GM21619 (cell line): Measurements from ENCODE around the gene MAST3.

Experiments used
- ATAC-seq: cut with Tn5 transposase; IDR thresholded peaks from one replicate; pipeline ENCODE4 v1.9.1; 2021; ENCODE audit not compliant: unreplicated experiment

Gene MAST3

DNA sequence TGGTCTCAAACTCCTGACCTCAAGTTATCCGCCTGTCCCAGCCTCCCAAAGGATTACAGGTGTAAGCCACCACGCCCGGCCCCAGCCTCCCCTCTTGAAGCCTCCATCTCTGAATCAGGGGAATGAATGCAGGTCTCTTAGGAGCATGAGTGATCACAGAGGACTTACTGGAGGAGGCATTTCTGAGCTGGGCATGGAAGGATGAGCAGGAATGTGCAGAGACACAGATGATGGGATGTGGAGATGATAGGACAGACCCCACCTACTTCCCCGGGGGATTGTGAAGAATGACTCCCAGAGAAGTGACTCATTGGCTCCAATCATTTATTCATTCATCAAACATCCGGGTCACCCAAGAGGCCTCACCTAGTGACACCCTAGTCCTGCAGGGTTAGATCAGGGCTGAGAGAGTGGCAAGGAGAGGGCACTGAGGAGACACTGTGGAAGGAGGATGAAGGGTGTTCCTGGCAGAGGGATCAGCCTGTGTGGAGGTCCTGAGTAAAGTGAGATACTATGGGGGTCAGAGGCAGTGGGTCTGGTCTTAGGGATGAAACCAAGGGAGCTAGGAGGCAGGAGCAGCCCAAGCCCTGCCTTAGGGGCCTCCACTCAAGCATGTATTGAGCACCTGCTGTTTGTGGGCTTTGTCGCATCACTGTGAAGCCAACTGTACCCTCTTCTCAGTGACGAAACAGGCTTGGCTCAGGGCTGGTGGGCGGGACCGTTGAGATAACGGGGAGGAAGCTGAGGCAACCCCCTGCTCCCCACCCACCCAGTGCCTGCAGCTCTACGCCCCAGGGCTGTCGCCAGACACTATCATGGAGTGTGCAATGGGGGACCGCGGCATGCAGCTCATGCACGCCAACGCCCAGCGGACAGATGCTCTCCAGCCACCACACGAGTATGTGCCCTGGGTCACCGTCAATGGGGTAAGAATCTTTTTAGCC, 79.1 kb downstream of the MAST3 start:
- ATAC-seq, result no peak

DNA sequence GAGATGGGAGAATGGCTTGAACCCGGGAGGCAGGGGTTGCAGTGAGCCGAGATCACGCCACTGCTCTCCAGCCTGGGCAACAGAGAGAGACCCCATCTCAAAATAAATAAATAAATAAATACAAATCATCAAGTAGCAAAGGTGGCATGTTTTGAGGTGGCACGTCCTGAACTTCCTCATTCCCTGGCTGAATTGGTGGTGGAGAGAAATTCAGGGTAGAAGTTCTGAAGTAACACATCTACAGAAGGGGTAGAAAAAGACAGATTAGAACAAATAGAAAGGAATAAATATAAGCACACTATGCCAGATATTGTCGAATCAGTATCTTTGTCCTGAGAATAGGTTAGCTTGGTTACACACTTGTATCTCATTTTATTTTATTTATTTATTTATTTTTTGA, 82.4 kb downstream of the MAST3 start:
- ATAC-seq, result no peak

DNA sequence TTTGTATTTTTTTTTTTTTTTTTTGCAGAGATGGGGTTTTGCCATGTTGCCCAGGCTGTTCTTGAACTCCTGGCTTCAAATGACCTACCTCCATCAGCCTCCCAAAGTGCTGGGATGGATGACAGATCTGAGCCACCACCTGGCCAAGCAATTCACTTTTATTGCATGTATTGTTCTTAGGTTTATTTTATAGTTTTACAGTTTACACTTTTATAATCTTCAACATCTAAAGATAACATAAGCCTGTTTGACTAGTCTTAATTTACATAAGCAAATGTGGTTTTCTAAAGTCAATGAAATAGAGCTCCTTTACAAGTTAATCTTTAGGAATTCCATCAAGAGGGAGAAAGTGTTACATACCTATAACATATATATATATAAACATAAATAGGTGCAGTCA, 86.0 kb downstream of the MAST3 start:
- ATAC-seq, result no peak

DNA sequence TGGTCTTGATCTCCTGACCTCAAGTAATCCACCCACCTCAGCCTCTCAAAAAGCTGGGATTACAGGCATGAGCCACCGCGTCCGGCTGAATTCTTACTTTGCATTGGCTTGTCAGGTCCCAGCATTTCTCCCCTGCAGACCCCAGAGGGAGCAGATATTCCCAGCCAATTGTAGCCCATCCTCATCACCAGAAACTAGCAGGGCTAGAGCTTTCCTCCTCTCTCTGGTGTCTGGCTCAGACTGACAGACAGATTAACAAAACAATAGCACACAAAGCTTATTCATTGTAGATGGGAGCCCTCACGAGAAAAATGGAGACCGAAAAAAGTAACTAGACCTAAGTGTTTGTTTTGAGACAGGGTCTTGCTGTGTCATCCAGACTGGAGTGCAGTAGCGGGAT, 88.0 kb downstream of the MAST3 start:
- ATAC-seq, result no peak

- ATAC-seq, result no peak
These were observed 92.7 kb downstream of the MAST3 start for GRCh38 chr19:18190278-18190677.

- no peak for ATAC-seq
These were observed 94.1 kb downstream of the MAST3 start for GRCh38 chr19:18191640-18192062.

DNA sequence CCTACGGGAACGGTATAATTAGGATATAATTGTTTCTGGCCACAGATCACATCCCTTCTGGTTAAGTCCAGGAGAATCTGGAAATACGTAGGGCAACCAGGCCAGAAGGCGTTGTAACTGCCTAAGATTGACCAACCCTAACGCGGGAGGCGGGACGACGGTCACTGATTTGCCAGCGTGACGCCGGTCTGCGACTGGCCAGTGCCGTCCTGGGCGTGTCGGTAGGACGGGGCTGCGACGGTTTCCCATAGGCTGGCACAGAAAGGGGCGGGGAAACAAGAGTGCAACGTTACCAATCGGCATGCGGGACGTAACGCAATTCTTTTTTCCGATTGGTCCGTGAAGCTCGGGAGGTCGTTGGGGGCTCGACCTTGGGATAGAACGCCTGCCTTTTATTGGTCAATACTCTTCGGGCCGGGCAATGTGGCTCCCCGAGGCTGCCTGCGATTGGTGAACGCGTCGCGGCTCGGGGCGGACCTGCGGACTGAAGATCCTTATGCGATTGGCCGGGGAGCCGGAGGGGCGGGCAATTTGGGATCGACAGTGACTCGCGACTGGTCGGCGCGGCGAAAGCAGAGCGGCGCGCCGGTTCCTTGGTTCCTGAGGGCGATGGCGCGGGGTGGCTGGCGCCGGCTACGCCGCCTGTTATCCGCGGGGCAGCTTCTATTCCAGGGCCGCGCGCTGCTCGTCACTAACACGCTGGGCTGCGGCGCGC, 95.3 kb downstream of the MAST3 start, which contains the start of gene MPV17L2:
TSS of gene MPV17L2 (plus strand) at position 546 of the 715 bp plus-strand sequence. CDS start at position 610, 64 bp downstream.
- peak; percentile 76 for ATAC-seq

DNA sequence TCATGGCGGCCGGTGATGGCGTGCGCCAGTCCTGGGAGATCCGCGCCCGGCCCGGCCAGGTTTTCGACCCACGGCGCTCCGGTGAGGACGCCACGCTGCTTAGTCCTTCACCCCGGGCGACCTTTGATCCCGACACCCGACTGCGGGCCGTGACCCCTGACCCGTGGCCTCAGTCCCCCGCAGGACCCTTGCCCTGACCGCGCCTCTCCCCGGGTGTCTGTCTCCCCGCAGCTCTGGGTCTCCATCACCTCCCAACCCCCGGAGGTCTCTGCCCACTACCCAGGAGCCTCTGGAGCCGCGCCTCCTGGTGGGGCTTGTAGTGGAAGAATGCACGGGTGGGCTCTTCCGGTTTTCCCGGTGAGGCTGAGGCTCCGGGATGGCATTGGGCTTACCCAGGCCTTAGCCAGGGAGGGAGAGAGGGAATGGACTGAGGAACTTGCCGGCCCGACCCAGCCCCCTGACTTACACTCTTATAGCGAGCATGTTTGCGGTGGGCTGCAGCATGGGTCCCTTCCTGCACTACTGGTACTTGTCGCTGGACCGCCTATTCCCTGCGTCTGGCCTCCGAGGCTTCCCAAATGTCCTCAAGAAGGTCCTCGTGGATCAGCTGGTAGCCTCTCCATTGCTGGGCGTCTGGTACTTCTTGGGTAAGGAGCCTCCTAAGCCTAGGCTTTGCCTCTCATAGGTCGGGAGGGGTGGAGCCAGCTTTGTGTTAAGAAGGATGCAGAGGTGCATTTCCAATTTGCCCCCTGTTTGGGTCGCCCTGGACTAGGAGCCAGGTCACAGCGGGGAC, 96.0 kb downstream of the MAST3 start:
- no peak for ATAC-seq

DNA sequence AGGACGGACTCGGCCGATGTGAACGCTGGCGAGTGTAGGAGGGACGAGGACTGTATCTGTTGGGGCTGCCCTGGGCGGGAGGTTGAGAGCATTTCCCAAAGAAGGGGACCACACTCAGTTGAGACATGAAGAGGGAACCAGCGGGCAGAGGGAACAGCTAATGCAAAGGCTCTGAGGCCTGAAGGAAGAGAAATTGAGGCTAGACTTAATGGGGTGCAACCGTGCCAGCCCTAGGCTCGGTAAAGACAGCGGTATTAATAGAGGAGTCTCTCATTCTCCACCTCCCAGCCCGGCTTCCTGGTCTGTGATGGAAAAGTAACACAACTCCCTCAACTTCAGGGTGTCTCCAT, 96.6 kb downstream of the MAST3 start:
- ATAC-seq, result no peak

GRCh38 chr19:18194554-18195238, 97.1 kb downstream of the MAST3 start:
- ATAC-seq, result no peak

DNA sequence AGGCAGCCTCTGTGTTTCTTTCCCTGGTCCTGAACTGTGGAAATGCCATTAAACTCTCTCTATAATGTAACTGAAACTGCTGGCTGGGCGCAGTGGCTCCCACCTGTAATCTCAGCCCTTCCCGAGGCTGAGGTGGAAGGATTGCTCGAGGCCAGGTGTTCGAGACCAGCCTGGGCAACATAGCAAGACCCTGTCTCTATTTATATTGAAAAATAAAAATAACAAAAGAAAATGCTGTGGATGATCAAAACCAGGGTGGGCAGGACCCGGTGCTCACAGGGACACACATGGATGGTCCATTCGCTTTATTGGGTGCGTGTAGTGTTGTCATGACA, 98.9 kb downstream of the MAST3 start:
- ATAC-seq, result no peak

- no peak for ATAC-seq
These were observed 99.7 kb downstream of the MAST3 start for GRCh38 chr19:18197306-18197705.

DNA sequence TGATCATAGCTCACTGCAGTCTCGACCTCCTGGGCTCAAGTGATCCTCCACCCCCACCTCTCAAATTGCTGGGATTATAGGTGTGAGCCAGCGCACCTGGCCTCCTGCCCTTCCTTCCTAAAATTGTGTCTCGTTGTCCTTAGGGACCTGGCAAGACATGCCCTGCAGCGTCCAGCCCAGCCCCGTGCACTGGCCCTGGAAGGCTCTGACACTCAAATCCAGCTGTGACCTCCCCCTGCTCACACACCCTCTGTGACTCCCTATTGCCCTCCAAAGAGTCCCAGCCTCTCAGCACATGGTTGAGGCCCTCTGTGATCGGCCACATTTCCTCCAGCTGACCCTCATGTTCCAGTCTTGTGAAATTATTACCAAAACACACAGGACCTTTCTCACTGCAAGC, 100.4 kb downstream of the MAST3 start:
- no peak for ATAC-seq

GRCh38 chr19:18198374-18198773, 100.8 kb downstream of the MAST3 start:
- ATAC-seq, result no peak
